ENCODE measurements around the gene OR10D3. TPM values are rescaled to one million over a fixed set of nuclear protein-coding genes. Genes with fewer than 3 reads are reported as not detected.

OR10D3 gene
- total and polyA plus RNA-seq, 2 of the 13 experiments (the other 11 are each of a cell fraction or from before 2014, with no cell fraction given): not detected

DNA sequence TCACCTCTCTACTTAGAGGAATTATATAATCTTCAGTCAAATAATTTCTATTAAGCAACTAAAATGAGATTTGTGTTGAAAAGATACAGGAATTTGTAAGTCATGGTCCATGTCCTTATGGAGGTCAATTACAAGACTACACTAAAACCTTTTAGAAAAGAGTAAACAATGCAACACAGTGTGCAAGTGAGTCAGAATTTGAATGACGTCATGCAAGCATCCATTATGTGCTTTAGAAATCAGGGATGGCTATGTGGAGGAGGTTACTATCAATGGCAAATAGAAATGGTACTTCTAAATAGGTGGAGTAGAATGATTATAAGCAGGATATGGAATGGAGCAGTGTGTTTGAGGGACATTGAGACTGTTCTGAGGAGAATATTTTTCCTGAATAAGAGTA is 16.6 kb downstream of the OR10D3 start:
- 0% methylated on average over 1 of the region's 1 CpG for WGBS (ENCODE audit: low lambda C conversion rate)

More for the DNA sequence above, 16.6 kb downstream of the OR10D3 start:
- no peak for DNase-seq (ENCODE audit: low spot score)
- H3K4me2 ChIP-seq (ENCODE audit: low read depth, low read length): no peak overlapping the region
- BruUV-seq (replicated peaks): no TSS peak
- no peak overlapping the region for H3K9ac ChIP-seq (ENCODE audit: insufficient read depth, low read depth, low read length)
- ChIA-PET CTCF (ENCODE audit: low intra/inter-chr PET ratio, low total read pairs) (no interaction called here), POLR2A (no interaction called here)
- no peak overlapping the region for H3K4me3 ChIP-seq (replicated peaks in 1 of 3; ENCODE audit: insufficient read depth in 1 of 3, low read depth in 2 of 3, low read length in 3 of 3)
- no peak overlapping the region for H2AFZ ChIP-seq (ENCODE audit: low read length)
- TF ChIP-seq ATF7 (IDR thresholded peaks at IDR 0.05) (peak; percentile 99), ATF7 (CRISPR knock-in tag; IDR thresholded peaks at IDR 0.05) (no peak), CREB1 (IDR thresholded peaks at IDR 0.05) (peak; percentile 93), CREB1 (CRISPR knock-in tag; IDR thresholded peaks at IDR 0.05) (no peak), CEBPG (CRISPR knock-in tag; IDR thresholded peaks at IDR 0.05) (no peak), SP1 (IDR thresholded peaks at IDR 0.05) (no peak), SP1 (CRISPR knock-in tag; IDR thresholded peaks at IDR 0.05) (no peak), ZNF773 (CRISPR knock-in tag; IDR thresholded peaks at IDR 0.05; ENCODE audit: borderline replicate concordance) (no peak), KAT2B (IDR thresholded peaks at IDR 0.05; ENCODE audit: borderline replicate concordance, low read depth, low read length) (no peak)
- TF ChIP-seq, protein P1, sequence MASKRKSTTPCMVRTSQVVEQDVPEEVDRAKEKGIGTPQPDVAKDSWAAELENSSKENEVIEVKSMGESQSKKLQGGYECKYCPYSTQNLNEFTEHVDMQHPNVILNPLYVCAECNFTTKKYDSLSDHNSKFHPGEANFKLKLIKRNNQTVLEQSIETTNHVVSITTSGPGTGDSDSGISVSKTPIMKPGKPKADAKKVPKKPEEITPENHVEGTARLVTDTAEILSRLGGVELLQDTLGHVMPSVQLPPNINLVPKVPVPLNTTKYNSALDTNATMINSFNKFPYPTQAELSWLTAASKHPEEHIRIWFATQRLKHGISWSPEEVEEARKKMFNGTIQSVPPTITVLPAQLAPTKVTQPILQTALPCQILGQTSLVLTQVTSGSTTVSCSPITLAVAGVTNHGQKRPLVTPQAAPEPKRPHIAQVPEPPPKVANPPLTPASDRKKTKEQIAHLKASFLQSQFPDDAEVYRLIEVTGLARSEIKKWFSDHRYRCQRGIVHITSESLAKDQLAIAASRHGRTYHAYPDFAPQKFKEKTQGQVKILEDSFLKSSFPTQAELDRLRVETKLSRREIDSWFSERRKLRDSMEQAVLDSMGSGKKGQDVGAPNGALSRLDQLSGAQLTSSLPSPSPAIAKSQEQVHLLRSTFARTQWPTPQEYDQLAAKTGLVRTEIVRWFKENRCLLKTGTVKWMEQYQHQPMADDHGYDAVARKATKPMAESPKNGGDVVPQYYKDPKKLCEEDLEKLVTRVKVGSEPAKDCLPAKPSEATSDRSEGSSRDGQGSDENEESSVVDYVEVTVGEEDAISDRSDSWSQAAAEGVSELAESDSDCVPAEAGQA (IDR thresholded peaks at IDR 0.05; ENCODE audit: low read depth): no peak
- TF ChIP-seq, protein P1 (CRISPR knock-in tag; IDR thresholded peaks at IDR 0.05; ENCODE audit: borderline replicate concordance): no peak
- no peak for ATAC-seq
- no peaks in the 10 kb centered on the region for H3K4me1 ChIP-seq (ENCODE audit: insufficient read depth, low read length)
- FAIRE-seq: no peak
- in situ Hi-C loops (cut with HindIII; ENCODE audit: extremely low pct_ligation_motif_present, low pct_unique_long_range_greater_than_20kb) (loop anchor here (5.0 kb wide), 1 partner anchor 122 kb away; no protein-coding TSS in a partner anchor), intact Hi-C loops (cut with micrococcal nuclease; ENCODE audit: unreplicated experiment) (no loop called here)
- H4K20me1 ChIP-seq (ENCODE audit: insufficient read depth, low read length): no peaks in the 10 kb centered on the region
- H3K27ac ChIP-seq (ENCODE audit: extremely low read length, insufficient read depth, low read length): no peak overlapping the region
- no peaks in the 10 kb centered on the region for H3K9me3 ChIP-seq (ENCODE audit: low read length)
- H3K79me2 ChIP-seq (ENCODE audit: insufficient read depth, low read length): no peaks in the 10 kb centered on the region
- peaks cover 0 to 4% of the 10 kb centered on the region in 2 experiments; a peak in 1 of 5 replicates for H3K27me3 ChIP-seq (ENCODE audit: control insufficient read depth in 1 of 2, insufficient read depth in 2 of 2, low read length in 2 of 2)
- H3K36me3 ChIP-seq (replicated peaks in 1 of 2; ENCODE audit: control insufficient read depth in 1 of 2, insufficient read depth in 2 of 2, low read length in 2 of 2): no peaks in the 10 kb centered on the region

Measured in HepG2 (cell line).